HepG2 (cell line): Measurements from ENCODE around the gene UBE2N. TPM values are rescaled to one million over a fixed set of nuclear protein-coding genes. Genes with fewer than 3 reads are reported as not detected.

Experiments used
- FOXA1 ChIP-seq, 2 experiments: fragments of 450-650 bp in 1 of 2; sonication (generic) in 1 of 2; formaldehyde crosslinking in 1 of 2; IDR thresholded peaks; 2 replicates each; pipeline versions ENCODE4 v1.4.0 to v1.6.1; 2016 to 2020; ENCODE audit warnings: missing genetic modification reagents in 1 of 2
- GMEB2 ChIP-seq: IDR thresholded peaks from 2 replicates; pipeline ENCODE4 v1.6.1; 2016; ENCODE audit warnings: missing biosample characterization, missing genetic modification reagents, low read depth
- LCORL ChIP-seq, 2 experiments: fragments of 450-650 bp in 1 of 2; sonication (generic) in 1 of 2; formaldehyde crosslinking in 1 of 2; IDR thresholded peaks; 2 replicates each; pipeline versions ENCODE4 v1.5.0 to v1.6.1; 2017 to 2020; ENCODE audit warnings: antibody characterized with exemption in 1 of 2, missing genetic modification reagents in 1 of 2
- POLR2G ChIP-seq: fragments of 200-400 bp; formaldehyde crosslinking; IDR thresholded peaks from 2 replicates; pipeline ENCODE4 v1.6.1; 2018; ENCODE audit warnings: mild to moderate bottlenecking, low read depth, low read length, moderate library complexity
- PRPF4 ChIP-seq: fragments of 200-400 bp; formaldehyde crosslinking; IDR thresholded peaks from 2 replicates; pipeline ENCODE4 v1.6.1; 2016; ENCODE audit warnings: low read length, low read depth; ENCODE audit not compliant: poor library complexity, severe bottlenecking
- RAD21 ChIP-seq: fragments of 450-650 bp; formaldehyde crosslinking; IDR thresholded peaks from 2 replicates; pipeline ENCODE4 v1.5.0; 2020; ENCODE audit warnings: mild to moderate bottlenecking
- RFX3 ChIP-seq: IDR thresholded peaks from 2 replicates; pipeline ENCODE4 v1.6.1; 2016; ENCODE audit warnings: missing biosample characterization, missing genetic modification reagents
- RNF2 ChIP-seq: fragments of 450-650 bp; conservative IDR thresholded peaks from 2 replicates; pipeline ENCODE4 v1.6.1; 2016; ENCODE audit warnings: low read depth
- SATB2 ChIP-seq: sonication (generic); formaldehyde crosslinking; IDR thresholded peaks from 2 replicates; pipeline ENCODE4 v1.5.0; 2020; ENCODE audit warnings: missing genetic modification reagents
- ZBTB25 ChIP-seq: IDR thresholded peaks from 2 replicates; pipeline ENCODE4 v1.6.1; 2018; ENCODE audit warnings: missing genetic modification reagents
- ZBTB38 ChIP-seq: sonication (generic); formaldehyde crosslinking; IDR thresholded peaks from 2 replicates; pipeline ENCODE4 v1.5.1; 2020; ENCODE audit warnings: mild to moderate bottlenecking, missing genetic modification reagents
- ZFY ChIP-seq: sonication (generic); formaldehyde crosslinking; IDR thresholded peaks from 2 replicates; pipeline ENCODE4 v1.4.0; 2020; ENCODE audit warnings: missing genetic modification reagents
- ZHX1 ChIP-seq: sonication (generic); formaldehyde crosslinking; IDR thresholded peaks from 2 replicates; pipeline ENCODE4 v1.8.1; 2022; ENCODE audit warnings: low read depth, mild to moderate bottlenecking, missing genetic modification reagents
- ZNF10 ChIP-seq: sonication (generic); formaldehyde crosslinking; IDR thresholded peaks from 2 replicates; pipeline ENCODE4 v1.4.0; 2020; ENCODE audit warnings: mild to moderate bottlenecking, low read depth, missing genetic modification reagents, borderline replicate concordance
- ZNF263 ChIP-seq: sonication (generic); formaldehyde crosslinking; IDR thresholded peaks from 2 replicates; pipeline ENCODE4 v1.4.0; 2020; ENCODE audit warnings: missing genetic modification reagents
- ZNF354B ChIP-seq: sonication (generic); formaldehyde crosslinking; IDR thresholded peaks from 2 replicates; pipeline ENCODE4 v1.8.0; 2022; ENCODE audit warnings: mild to moderate bottlenecking, missing genetic modification reagents
- ZNF768 ChIP-seq: sonication (generic); formaldehyde crosslinking; IDR thresholded peaks from 2 replicates; pipeline ENCODE4 v1.4.0; 2020; ENCODE audit warnings: missing genetic modification reagents
- ZNF776 ChIP-seq: sonication (generic); formaldehyde crosslinking; IDR thresholded peaks from 2 replicates; pipeline ENCODE4 v1.4.0; 2020; ENCODE audit warnings: mild to moderate bottlenecking, missing genetic modification reagents
- polyA plus RNA-seq, 8 experiments: library from polyadenylated mRNA; depleted of rRNA in 3 of 8; stranded (reverse) in 7 of 8; unstranded in 1 of 8; fragments of >200 nt; fragmentation: Illumina TruSeq in 4 of 8; extraction: Trizol in 4 of 8; gene quantifications; 2 replicates each; pipeline versions ENCODE4 v1.2.1 to v1.2.3, GENCODE V29; 2011 to 2016; ENCODE audit warnings: low read depth in 4 of 8, missing spikeins in 1 of 8, mixed read lengths in 1 of 8; ENCODE audit not compliant: insufficient read depth in 1 of 8
- total RNA-seq, 5 experiments: library from RNA; depleted of rRNA; stranded (reverse); fragments of >200 nt; fragmentation: Illumina TruSeq; extraction: Trizol; gene quantifications; 2 replicates each; pipeline ENCODE4 v1.2.3, GENCODE V29; 2016; ENCODE audit warnings: low read depth in 1 of 5

The UBE2N gene
- total and polyA plus RNA-seq, 2 of the 13 experiments (the other 11 are each of a cell fraction or from before 2014, with no cell fraction given) = 188 to 197 TPM

- TF ChIP-seq ZFY (peak; percentile 95), RFX3 (CRISPR knock-in tag) (no peak), ZBTB38 (CRISPR knock-in tag) (peak; percentile 92), ZNF768 (CRISPR knock-in tag) (0 out of 2 replicates have a peak, but pooled peaks have one; percentile 16), POLR2G (peak; percentile 81), SATB2 (CRISPR knock-in tag) (peak; percentile 67), LCORL (IDR thresholded peaks at IDR 0.05) (no peak), LCORL (CRISPR knock-in tag; IDR thresholded peaks at IDR 0.05) (peak; percentile 90), FOXA1 (IDR thresholded peaks at IDR 0.05) (no peak), FOXA1 (CRISPR knock-in tag; IDR thresholded peaks at IDR 0.05) (no peak), ZHX1 (CRISPR knock-in tag) (0 out of 2 replicates have a peak, but pooled peaks have one; percentile 44), RAD21 (CRISPR knock-in tag) (peak; percentile 24), ZNF776 (CRISPR knock-in tag) (peak; percentile 88), ZBTB25 (CRISPR knock-in tag) (no peak), PRPF4 (no peak), RNF2 (peak; percentile 83; the same call in 1 of the 2 replicates), GMEB2 (peak; percentile 96), ZNF263 (CRISPR knock-in tag) (peak; percentile 37; the same call in 1 of the 2 replicates), ZNF10 (no peak), ZNF354B (CRISPR knock-in tag) (peak; percentile 55; the same call in 1 of the 2 replicates)
Observed at GRCh38 chr12:93441617-93442410, at the start of gene UBE2N (continued).
